ENCODE results near the gene TXNDC12.
"Not testable (repeated sequence)": the region's sequence is repeated elsewhere in the genome, so short reads cannot be mapped to it uniquely, and the experiment has no call there.

Gene TXNDC12

GRCh38 chr1:52049337-52049736 is 5.7 kb downstream of the TXNDC12 start:
- H3K27ac ChIP-seq (ENCODE audit: low read depth, low read length, severe bottlenecking); H3K4me1 ChIP-seq (ENCODE audit: control insufficient read depth, insufficient read depth, low read length, poor library complexity, severe bottlenecking); H3K9me3 ChIP-seq (ENCODE audit: control insufficient read depth, low read length); H3K4me3 ChIP-seq (ENCODE audit: extremely low read depth, insufficient read depth, low read length, poor library complexity, severe bottlenecking): not testable (repeated sequence)
- 87 to 88% methylated on average over 3 of the region's 4 CpGs for WGBS, 2 experiments (ENCODE audit: insufficient coverage in 2 of 2)
- H3K36me3 ChIP-seq (ENCODE audit: control insufficient read depth, insufficient read depth, low read length), result peaks cover 34% of the 10 kb centered on the region

- WGBS, 2 experiments (ENCODE audit: insufficient coverage in 2 of 2), result 100% methylated on average over 1 of the region's 4 CpGs
- H3K36me3 ChIP-seq (ENCODE audit: control insufficient read depth, insufficient read depth, low read length), result peaks cover 21% of the 10 kb centered on the region
- H3K27ac ChIP-seq (ENCODE audit: low read depth, low read length, severe bottlenecking); H3K9me3 ChIP-seq (ENCODE audit: control insufficient read depth, low read length); H3K4me1 ChIP-seq (ENCODE audit: control insufficient read depth, insufficient read depth, low read length, poor library complexity, severe bottlenecking); H3K4me3 ChIP-seq (ENCODE audit: extremely low read depth, insufficient read depth, low read length, poor library complexity, severe bottlenecking): not testable (repeated sequence)
These were observed 9.3 kb downstream of the TXNDC12 start for GRCh38 chr1:52045666-52046195.

GRCh38 chr1:52045236-52045635 is 9.8 kb downstream of the TXNDC12 start:
- Histone ChIP-seq H3K36me3 (ENCODE audit: control insufficient read depth, insufficient read depth, low read length) (peaks cover 22% of the 10 kb centered on the region), H3K4me1 (ENCODE audit: control insufficient read depth, insufficient read depth, low read length, poor library complexity, severe bottlenecking) (no peaks in the 10 kb centered on the region), H3K4me3 (ENCODE audit: extremely low read depth, insufficient read depth, low read length, poor library complexity, severe bottlenecking) (no peak overlapping the region), H3K27ac (ENCODE audit: low read depth, low read length, severe bottlenecking) (no peak overlapping the region), H3K9me3 (ENCODE audit: control insufficient read depth, low read length) (no peaks in the 10 kb centered on the region)
- WGBS, 2 experiments (ENCODE audit: insufficient coverage in 2 of 2), result no CpG with 5 or more reads among the region's 2 CpGs

- 100% methylated on average over 1 of the region's 4 CpGs; no CpG with 5 or more reads in 1 of the 2 experiments for WGBS, 2 experiments (ENCODE audit: insufficient coverage in 2 of 2)
- Histone ChIP-seq H3K36me3 (ENCODE audit: control insufficient read depth, insufficient read depth, low read length) (peaks cover 39% of the 10 kb centered on the region), H3K27ac (ENCODE audit: low read depth, low read length, severe bottlenecking) (no peak overlapping the region)
These were observed 13.3 kb downstream of the TXNDC12 start for GRCh38 chr1:52041551-52042185.

GRCh38 chr1:52037909-52038308 is 17.1 kb downstream of the TXNDC12 start:
- Histone ChIP-seq H3K27ac (ENCODE audit: low read depth, low read length, severe bottlenecking) (no peak overlapping the region), H3K9me3 (ENCODE audit: control insufficient read depth, low read length) (no peaks in the 10 kb centered on the region), H3K4me3 (ENCODE audit: extremely low read depth, insufficient read depth, low read length, poor library complexity, severe bottlenecking) (no peak overlapping the region), H3K4me1 (ENCODE audit: control insufficient read depth, insufficient read depth, low read length, poor library complexity, severe bottlenecking) (no peaks in the 10 kb centered on the region), H3K36me3 (ENCODE audit: control insufficient read depth, insufficient read depth, low read length) (peaks cover 39% of the 10 kb centered on the region)
- WGBS, 2 experiments (ENCODE audit: insufficient coverage in 2 of 2), result 70 to 100% methylated on average over 1 of the region's 1 CpG

More at GRCh38 chr1:52041551-52042185, 13.3 kb downstream of the TXNDC12 start:
- no peak overlapping the region for H3K4me3 ChIP-seq (ENCODE audit: extremely low read depth, insufficient read depth, low read length, poor library complexity, severe bottlenecking)
- no peaks in the 10 kb centered on the region for H3K9me3 ChIP-seq (ENCODE audit: control insufficient read depth, low read length)
- no peaks in the 10 kb centered on the region for H3K4me1 ChIP-seq (ENCODE audit: control insufficient read depth, insufficient read depth, low read length, poor library complexity, severe bottlenecking)

GRCh38 chr1:52037402-52037814 is 17.6 kb downstream of the TXNDC12 start:
- H3K36me3 ChIP-seq (ENCODE audit: control insufficient read depth, insufficient read depth, low read length), result peaks cover 39% of the 10 kb centered on the region
- H3K27ac ChIP-seq (ENCODE audit: low read depth, low read length, severe bottlenecking), result no peak overlapping the region
- no peaks in the 10 kb centered on the region for H3K4me1 ChIP-seq (ENCODE audit: control insufficient read depth, insufficient read depth, low read length, poor library complexity, severe bottlenecking)
- no peaks in the 10 kb centered on the region for H3K9me3 ChIP-seq (ENCODE audit: control insufficient read depth, low read length)
- 93 to 94% methylated on average over 5 of the region's 5 CpGs for WGBS, 2 experiments (ENCODE audit: insufficient coverage in 2 of 2)
- no peak overlapping the region for H3K4me3 ChIP-seq (ENCODE audit: extremely low read depth, insufficient read depth, low read length, poor library complexity, severe bottlenecking)

GRCh38 chr1:52034050-52034384 is 21.0 kb downstream of the TXNDC12 start:
- peaks cover 26% of the 10 kb centered on the region for H3K36me3 ChIP-seq (ENCODE audit: control insufficient read depth, insufficient read depth, low read length)
- no peaks in the 10 kb centered on the region for H3K9me3 ChIP-seq (ENCODE audit: control insufficient read depth, low read length)
- H3K4me3 ChIP-seq (ENCODE audit: extremely low read depth, insufficient read depth, low read length, poor library complexity, severe bottlenecking), result no peak overlapping the region
- WGBS, 2 experiments (ENCODE audit: insufficient coverage in 2 of 2), result no CpG with 5 or more reads among the region's 2 CpGs
- H3K27ac ChIP-seq (ENCODE audit: low read depth, low read length, severe bottlenecking), result peak overlapping the region; percentile 65
- H3K4me1 ChIP-seq (ENCODE audit: control insufficient read depth, insufficient read depth, low read length, poor library complexity, severe bottlenecking), result no peaks in the 10 kb centered on the region

- WGBS, 2 experiments (ENCODE audit: insufficient coverage in 2 of 2), result 1 to 2% methylated on average over 64 to 75 of the region's 78 CpGs
- peak within 1 kb of the TSS; percentile 80 for H3K4me3 ChIP-seq (ENCODE audit: extremely low read depth, insufficient read depth, low read length, poor library complexity, severe bottlenecking)
- H3K4me1 ChIP-seq (ENCODE audit: control insufficient read depth, insufficient read depth, low read length, poor library complexity, severe bottlenecking), result no peaks in the 10 kb centered on the region
- H3K36me3 ChIP-seq (ENCODE audit: control insufficient read depth, insufficient read depth, low read length), result peaks cover 25% of the 10 kb centered on the region
- no peaks in the 10 kb centered on the region for H3K9me3 ChIP-seq (ENCODE audit: control insufficient read depth, low read length)
- peak within 1 kb of the TSS; percentile 86 for H3K27ac ChIP-seq (ENCODE audit: low read depth, low read length, severe bottlenecking)
These were observed 21.6 kb downstream of the TXNDC12 start, which contains the start of gene KTI12 for GRCh38 chr1:52033190-52034049. KTI12 (minus strand) TSS chr1:52033810; CDS start chr1:52033761, 49 bp downstream.

- no peaks in the 10 kb centered on the region for H3K4me1 ChIP-seq (ENCODE audit: control insufficient read depth, insufficient read depth, low read length, poor library complexity, severe bottlenecking)
- peak overlapping the region; percentile 80 for H3K4me3 ChIP-seq (ENCODE audit: extremely low read depth, insufficient read depth, low read length, poor library complexity, severe bottlenecking)
- WGBS, 2 experiments (ENCODE audit: insufficient coverage in 2 of 2), result 15 to 18% methylated on average over 23 to 24 of the region's 24 CpGs
- no peak overlapping the region for H3K27ac ChIP-seq (ENCODE audit: low read depth, low read length, severe bottlenecking)
- H3K9me3 ChIP-seq (ENCODE audit: control insufficient read depth, low read length), result no peaks in the 10 kb centered on the region
- H3K36me3 ChIP-seq (ENCODE audit: control insufficient read depth, insufficient read depth, low read length), result peaks cover 23% of the 10 kb centered on the region
These were observed 22.2 kb downstream of the TXNDC12 start for GRCh38 chr1:52032785-52033131.

- WGBS, 2 experiments (ENCODE audit: insufficient coverage in 2 of 2), result 47 to 59% methylated on average over 3 to 4 of the region's 5 CpGs
- H3K27ac ChIP-seq (ENCODE audit: low read depth, low read length, severe bottlenecking), result no peak overlapping the region
- H3K4me1 ChIP-seq (ENCODE audit: control insufficient read depth, insufficient read depth, low read length, poor library complexity, severe bottlenecking), result no peaks in the 10 kb centered on the region
- peak overlapping the region; percentile 80 for H3K4me3 ChIP-seq (ENCODE audit: extremely low read depth, insufficient read depth, low read length, poor library complexity, severe bottlenecking)
- H3K36me3 ChIP-seq (ENCODE audit: control insufficient read depth, insufficient read depth, low read length), result peaks cover 22% of the 10 kb centered on the region
- H3K9me3 ChIP-seq (ENCODE audit: control insufficient read depth, low read length), result no peaks in the 10 kb centered on the region
These were observed 22.7 kb downstream of the TXNDC12 start for GRCh38 chr1:52032124-52032784.
